Measurements from ENCODE around the gene PRR7. TPM values are rescaled to one million over a fixed set of nuclear protein-coding genes. Genes with fewer than 3 reads are reported as not detected.
"Not testable (repeated sequence)": the region's sequence is repeated elsewhere in the genome, so short reads cannot be mapped to it uniquely, and the experiment has no call there.

The PRR7 gene
- total RNA-seq, 1 donor from 2014 or later: 13.1 TPM

DNA sequence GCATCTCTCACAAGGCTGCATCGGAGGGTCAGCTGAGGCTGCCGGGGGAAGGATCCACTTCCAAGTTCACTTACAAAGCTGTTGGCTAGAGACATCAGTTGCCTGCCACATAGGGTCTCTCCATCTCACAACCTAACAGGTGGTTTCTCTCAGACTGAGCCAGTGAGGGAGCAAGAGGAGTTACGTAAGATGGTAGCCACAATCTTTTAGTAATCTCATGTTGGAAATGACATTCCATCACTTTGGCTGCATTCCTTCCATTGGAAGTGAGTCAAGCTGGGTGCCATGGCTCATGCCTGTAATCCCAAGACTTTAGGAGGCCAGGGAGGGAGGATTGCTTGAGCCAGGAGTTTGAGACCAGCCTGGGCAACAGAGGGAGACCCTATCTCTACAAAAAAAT is 27.6 kb upstream of the PRR7 start:
- Mint-ChIP-seq H3K4me1 (ENCODE audit: low read depth) (no peaks in the 10 kb centered on the region), H3K36me3 (ENCODE audit: insufficient read depth) (no peaks in the 10 kb centered on the region), H3K27ac (no peak overlapping the region), H3K4me3 (ENCODE audit: low read depth) (no peak overlapping the region), H3K27me3 (peaks cover 4% of the 10 kb centered on the region), H3K9me3 (ENCODE audit: low read depth) (no peaks in the 10 kb centered on the region)
- DNase-seq (ENCODE audit: low spot score, unreplicated experiment): no peak
- TF ChIP-seq, protein P1, sequence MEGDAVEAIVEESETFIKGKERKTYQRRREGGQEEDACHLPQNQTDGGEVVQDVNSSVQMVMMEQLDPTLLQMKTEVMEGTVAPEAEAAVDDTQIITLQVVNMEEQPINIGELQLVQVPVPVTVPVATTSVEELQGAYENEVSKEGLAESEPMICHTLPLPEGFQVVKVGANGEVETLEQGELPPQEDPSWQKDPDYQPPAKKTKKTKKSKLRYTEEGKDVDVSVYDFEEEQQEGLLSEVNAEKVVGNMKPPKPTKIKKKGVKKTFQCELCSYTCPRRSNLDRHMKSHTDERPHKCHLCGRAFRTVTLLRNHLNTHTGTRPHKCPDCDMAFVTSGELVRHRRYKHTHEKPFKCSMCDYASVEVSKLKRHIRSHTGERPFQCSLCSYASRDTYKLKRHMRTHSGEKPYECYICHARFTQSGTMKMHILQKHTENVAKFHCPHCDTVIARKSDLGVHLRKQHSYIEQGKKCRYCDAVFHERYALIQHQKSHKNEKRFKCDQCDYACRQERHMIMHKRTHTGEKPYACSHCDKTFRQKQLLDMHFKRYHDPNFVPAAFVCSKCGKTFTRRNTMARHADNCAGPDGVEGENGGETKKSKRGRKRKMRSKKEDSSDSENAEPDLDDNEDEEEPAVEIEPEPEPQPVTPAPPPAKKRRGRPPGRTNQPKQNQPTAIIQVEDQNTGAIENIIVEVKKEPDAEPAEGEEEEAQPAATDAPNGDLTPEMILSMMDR (IDR thresholded peaks at IDR 0.05; ENCODE audit: unreplicated experiment): no peak

DNA sequence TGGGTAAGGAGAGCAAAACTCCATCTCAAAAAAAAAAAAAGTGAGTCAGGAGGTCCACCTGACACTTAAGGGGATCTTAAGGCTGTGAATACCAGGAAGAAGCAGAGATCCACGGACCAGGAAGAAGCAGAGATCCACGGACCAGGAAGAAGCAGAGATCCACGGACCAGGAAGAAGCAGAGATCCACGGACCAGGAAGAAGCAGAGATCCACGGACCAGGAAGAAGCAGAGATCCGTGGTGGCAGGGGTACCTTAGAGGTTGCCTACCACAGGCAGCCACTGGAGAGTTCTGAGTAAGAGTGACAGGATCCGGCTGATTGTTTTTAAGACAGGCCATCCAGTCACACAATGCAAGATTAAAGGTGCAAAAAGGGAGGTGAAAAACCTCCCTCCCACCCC is 26.1 kb upstream of the PRR7 start:
- not testable (repeated sequence) for H3K27me3 Mint-ChIP-seq; DNase-seq (ENCODE audit: low spot score, unreplicated experiment); H3K4me1 Mint-ChIP-seq (ENCODE audit: low read depth); H3K27ac Mint-ChIP-seq; H3K9me3 Mint-ChIP-seq (ENCODE audit: low read depth); H3K36me3 Mint-ChIP-seq (ENCODE audit: insufficient read depth); H3K4me3 Mint-ChIP-seq (ENCODE audit: low read depth)

- H3K4me1 Mint-ChIP-seq (ENCODE audit: low read depth): no peaks in the 10 kb centered on the region
- TF ChIP-seq, protein P1 (IDR thresholded peaks at IDR 0.05; ENCODE audit: unreplicated experiment): no peak
- H3K27me3 Mint-ChIP-seq: peaks cover 5% of the 10 kb centered on the region
- H3K9me3 Mint-ChIP-seq (ENCODE audit: low read depth): no peaks in the 10 kb centered on the region
- no peaks in the 10 kb centered on the region for H3K36me3 Mint-ChIP-seq (ENCODE audit: insufficient read depth)
- H3K4me3 Mint-ChIP-seq (ENCODE audit: low read depth): no peak overlapping the region
- no peak for DNase-seq (ENCODE audit: low spot score, unreplicated experiment)
- H3K27ac Mint-ChIP-seq: no peak overlapping the region
These were observed 25.4 kb upstream of the PRR7 start for GRCh38 chr5:177421062-177421798.

GRCh38 chr5:177423671-177424070 is 22.9 kb upstream of the PRR7 start:
- Mint-ChIP-seq H3K27me3 (peaks cover 5% of the 10 kb centered on the region), H3K36me3 (ENCODE audit: insufficient read depth) (no peaks in the 10 kb centered on the region), H3K27ac (no peak overlapping the region), H3K4me3 (ENCODE audit: low read depth) (no peak overlapping the region), H3K4me1 (ENCODE audit: low read depth) (peaks cover 6% of the 10 kb centered on the region), H3K9me3 (ENCODE audit: low read depth) (no peaks in the 10 kb centered on the region)
- TF ChIP-seq, protein P1 (IDR thresholded peaks at IDR 0.05; ENCODE audit: unreplicated experiment): no peak
- DNase-seq (ENCODE audit: low spot score, unreplicated experiment): no peak

- Mint-ChIP-seq H3K36me3 (ENCODE audit: insufficient read depth) (no peaks in the 10 kb centered on the region), H3K27ac (peak overlapping the region; percentile 99), H3K9me3 (ENCODE audit: low read depth) (no peaks in the 10 kb centered on the region), H3K4me1 (ENCODE audit: low read depth) (peaks cover 6% of the 10 kb centered on the region), H3K27me3 (peaks cover 5% of the 10 kb centered on the region), H3K4me3 (ENCODE audit: low read depth) (peak overlapping the region; percentile 91)
- TF ChIP-seq, protein P1 (IDR thresholded peaks at IDR 0.05; ENCODE audit: unreplicated experiment): no peak
- no peak for DNase-seq (ENCODE audit: low spot score, unreplicated experiment)
These were observed 21.3 kb upstream of the PRR7 start for GRCh38 chr5:177425196-177425800.

Measured in progenitor cell of endocrine pancreas (in vitro differentiated cells).